HG02938 (cell line): Measurements from ENCODE around the gene INS.

Source experiments
- ATAC-seq: cut with Tn5 transposase; IDR thresholded peaks from one replicate; pipeline ENCODE4 v1.9.1; 2021; ENCODE audit warnings: mild to moderate bottlenecking, moderate library complexity; ENCODE audit not compliant: unreplicated experiment

The INS gene

GRCh38 chr11:2160736-2161259, at the start of gene INS:
Gene INS (minus strand): TSS chr11:2161209. CDS start chr11:2160971, 238 bp downstream.
- ATAC-seq = no peak

- ATAC-seq = no peak
These were observed 49.5 kb upstream of the INS start for GRCh38 chr11:2210366-2211112.

DNA sequence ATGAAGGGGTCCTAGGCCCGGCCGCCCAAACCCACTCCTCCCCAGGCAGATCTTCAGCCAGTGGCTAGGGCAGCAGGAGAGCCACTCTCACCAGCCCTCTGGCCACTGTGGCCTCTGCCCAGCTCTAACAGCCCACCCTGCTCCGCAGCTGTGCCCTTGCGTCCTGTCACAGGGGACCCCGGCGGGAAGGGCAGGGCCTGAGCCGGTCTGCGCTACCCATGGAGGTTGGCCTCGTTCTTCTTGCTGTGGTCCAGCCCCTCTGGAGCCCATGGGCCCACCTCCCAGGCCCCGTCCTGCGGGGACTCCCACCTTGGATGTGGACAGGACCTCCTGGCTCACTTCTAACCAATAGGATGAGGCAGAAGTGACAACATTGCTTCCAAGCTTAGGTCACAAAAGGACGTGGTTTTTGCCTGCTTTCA, 48.9 kb upstream of the INS start:
- ATAC-seq = no peak

DNA sequence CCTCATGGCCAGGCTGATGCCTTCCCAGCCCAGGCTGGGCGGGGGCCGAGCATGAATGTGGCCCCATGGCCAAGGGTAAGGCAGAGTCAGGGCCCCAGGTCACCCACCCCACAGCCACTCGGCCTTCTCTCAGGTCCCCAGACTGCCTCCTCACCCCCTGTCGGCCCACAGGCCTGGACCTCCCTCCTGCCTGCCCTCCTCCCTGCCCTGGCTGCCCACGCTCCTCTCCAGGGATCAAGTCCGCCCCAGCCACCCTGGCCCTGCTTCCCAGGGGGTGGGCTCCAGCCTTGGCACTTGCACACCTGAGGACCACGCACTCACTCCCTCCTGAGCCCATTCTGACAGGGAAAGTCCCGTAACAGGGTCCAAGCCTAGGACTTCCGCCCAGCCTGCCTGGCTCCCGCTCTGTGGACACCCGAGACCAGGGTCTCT, 48.4 kb upstream of the INS start:
- ATAC-seq = no peak

DNA sequence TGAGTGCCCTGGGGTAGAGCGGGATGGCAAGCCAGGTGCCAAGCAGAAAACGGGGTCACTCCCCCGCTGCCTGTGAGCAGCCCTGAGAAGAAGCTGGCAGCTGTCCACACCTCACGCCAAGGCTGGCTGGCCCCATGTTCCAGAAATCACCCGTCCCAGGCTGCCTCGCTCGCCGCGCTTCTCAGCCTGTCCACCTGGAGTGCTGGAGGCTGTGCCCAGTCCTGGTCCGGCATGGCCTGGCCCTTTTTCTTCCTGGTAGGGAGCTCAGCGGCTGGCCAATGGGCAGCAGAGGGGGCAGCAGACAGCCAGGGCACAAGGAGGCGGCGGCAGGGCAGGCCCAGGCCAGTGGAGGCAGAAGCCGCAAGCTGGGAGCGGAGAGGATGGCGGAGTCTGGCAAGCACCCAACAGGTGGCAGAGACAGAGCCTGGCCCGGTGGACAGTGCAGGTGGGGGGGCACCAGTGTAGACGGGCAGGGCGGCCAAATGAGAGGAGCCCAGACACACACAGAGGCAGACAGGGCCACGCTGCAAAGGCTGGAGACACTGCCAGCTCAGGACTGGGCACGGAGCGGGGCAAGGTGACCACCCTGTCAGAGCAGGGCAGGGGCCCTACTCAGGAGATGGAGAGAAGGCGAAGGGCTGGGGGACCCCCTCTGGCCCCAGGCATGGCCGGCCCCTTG, 47.8 kb upstream of the INS start:
- ATAC-seq = no peak

DNA sequence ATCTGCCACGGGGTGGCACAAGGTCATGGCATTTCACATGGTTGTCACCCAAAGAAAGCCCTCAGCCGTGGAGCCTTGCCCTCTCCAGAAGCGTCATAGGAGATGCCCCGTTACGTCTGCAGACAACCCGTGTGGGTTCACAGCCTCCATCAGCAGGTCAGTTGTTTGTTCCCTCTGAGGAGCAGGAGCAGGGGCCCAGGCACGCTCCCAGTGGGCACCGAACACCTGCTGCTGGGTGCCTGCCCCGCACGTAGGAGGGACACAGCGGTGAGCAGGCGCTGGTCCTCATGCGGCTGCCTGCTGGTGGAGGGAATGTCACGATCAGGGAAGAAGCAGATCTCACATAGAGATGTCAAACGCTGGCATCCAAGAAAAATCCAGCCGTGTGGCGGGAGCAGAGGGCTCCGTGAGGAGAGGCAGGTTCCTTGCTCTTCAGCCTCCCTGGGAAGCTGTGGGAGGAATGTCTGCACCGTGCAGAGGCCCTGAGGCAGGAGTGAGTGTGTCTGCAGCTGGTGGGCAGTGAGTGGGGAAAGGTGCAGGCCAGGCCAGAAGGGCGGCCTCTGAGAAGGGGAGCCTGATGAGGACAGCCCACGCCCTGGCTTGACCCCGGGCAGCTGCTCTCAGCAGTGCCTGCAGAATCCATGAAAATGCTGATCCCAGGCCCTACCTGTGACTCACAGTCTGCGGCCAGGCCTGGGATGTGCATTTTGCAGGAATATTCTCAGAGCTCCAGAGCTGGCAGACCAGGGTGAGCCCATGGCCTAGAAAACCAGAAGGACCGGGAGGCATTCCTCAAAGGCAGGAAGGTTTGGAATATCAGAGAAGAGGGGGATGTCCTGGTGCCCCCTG, 47.0 kb upstream of the INS start:
- ATAC-seq = no peak

DNA sequence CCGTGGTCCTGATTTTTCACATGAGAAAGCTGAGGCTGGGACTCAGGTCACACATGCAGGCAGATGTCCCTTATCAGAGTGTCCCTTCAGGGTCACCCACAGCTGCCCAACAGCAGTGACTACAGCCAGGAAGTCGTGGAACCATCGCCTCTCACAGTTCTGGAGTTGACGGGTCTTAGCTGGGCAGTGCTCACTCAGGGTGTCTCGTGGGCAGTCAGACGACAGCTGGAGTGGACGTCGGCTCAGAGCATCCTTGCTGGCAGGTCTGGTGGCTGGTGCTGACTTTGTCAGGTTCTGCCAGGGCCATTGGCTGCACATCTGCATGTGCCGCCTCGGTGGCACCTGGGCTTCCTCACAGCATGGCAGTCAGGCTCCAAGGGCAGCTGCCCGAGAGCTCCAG, 46.2 kb upstream of the INS start:
- no peak for ATAC-seq

DNA sequence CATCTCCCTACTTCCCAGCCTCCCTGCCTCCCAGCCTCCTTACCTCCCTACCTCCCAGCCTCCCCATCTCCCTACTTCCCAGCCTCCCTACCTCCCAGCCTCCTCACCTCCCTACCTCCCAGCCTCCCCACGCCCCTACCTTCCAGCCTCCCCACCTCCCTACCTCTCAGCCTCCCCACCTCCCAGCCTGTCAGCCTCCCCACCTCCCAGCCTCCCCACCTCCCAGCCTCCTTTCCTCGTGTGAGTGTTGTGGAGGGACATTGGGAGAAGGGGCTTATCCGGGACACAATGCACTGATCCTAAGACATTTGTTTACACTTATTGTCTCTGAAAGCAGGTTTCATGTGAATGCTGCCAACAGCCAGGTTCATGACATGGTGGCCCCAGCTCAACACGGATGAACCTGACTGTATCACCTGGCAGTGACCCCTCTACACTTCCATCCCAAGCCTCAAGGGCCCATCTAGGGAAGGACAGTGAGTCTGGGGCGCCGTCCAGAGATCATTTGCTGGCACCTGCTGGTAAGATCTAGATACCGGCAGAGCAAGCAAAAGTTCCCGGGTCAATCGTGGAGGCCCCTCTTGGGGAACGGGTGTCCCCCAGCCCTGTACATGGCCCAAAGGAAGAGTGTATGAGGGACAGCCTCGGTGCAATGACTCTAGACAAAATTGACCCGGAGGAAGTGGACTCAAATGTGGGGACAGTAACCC, 45.1 kb upstream of the INS start:
- no peak for ATAC-seq

DNA sequence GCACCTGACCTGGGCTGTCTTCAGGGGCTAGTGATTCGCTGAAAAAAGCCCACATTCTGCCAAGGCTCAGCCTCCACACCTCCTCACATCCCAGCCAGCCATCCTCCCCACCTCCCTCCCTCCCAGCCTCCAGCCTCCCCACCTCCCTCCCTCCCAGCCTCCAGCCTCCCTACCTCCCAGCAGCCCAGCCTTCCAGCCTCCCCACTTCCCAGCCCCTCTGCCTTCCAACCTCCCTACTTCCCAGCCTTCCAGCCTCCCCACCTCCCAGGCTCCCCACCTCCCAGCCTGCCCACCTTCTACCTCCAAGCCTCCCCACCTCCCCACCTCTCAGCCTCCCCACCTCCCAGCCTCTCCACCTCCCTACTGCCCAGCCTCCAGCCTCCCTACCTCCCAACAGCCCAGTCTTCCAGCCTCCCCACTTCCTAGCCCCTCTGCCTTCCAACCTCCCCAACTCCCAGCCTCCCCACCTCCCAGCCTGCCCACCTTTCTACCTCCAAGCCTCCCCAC, 44.3 kb upstream of the INS start:
- ATAC-seq = no peak

DNA sequence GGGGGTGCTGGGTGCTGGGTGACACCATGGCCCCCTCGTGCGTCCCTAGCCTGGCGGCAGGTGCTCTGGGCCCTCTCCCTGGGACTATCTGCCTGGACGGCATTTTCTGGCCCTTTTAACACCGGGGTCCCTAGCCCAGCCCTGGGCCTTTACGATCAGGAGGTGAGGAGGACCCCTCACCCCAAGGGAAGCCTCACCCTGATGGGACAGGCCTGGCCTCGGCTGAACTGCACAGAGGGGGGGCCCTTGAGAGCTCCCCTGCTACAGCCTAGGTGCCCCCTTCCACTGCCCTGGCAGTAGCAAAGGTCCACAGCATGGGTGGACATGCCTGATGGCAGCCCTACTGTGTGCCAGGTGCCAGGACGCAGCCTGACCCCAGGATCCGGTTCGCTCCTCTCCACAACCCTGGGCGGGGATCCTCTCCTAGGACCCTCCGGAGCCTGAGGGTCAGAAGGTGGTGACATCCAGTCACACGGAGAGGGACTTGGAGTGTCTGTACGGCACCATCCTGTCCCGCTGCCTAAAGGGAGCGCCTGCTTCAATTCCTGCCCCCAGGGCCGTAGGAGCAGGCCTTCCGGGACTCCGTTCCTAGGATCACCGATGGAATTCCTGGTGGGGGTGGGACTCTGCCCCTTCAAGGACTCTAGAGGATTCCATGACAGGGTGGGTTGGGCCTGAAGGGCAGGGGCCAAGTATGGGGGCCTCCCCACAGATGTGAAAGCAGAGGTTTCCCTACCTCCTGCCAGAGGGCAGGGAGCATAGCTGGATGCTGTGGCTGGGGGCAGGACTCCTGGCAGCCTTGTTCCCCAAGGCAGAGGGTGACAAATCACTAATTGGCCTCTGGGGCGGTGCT, 43.6 kb upstream of the INS start:
- no peak for ATAC-seq

- no peak for ATAC-seq
These were observed 42.6 kb upstream of the INS start for GRCh38 chr11:2203440-2204259.

GRCh38 chr11:2202900-2203439, 42.0 kb upstream of the INS start:
- ATAC-seq = no peak

GRCh38 chr11:2202071-2202899, 41.3 kb upstream of the INS start:
- no peak for ATAC-seq

GRCh38 chr11:2201542-2201941, 40.5 kb upstream of the INS start:
- no peak for ATAC-seq

DNA sequence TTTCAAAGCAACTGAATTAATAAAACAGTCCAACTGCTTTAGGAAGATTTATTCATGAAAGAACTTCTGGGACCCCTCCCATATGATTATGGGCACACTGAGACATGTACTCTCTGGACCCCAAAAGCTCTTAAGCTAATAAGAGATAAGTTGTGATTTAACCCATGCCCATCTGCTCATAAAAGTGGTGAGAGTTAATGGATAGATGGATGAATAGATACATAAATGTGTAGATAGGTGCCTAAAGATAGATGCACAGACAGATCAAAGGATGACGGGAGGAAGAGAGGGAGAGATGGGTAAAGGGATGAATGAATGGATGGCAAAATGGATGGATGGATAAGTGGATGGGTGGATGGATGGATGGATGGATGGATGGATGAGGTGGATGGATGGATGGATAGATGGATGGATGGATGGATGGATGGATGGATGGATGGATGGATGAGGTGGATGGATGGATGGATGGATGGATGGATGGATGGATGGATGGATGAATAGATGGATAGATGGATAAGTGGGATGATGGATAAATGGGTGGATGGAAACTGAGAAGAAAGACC, 40.0 kb upstream of the INS start:
- no peak for ATAC-seq

GRCh38 chr11:2200536-2200935, 39.5 kb upstream of the INS start:
- ATAC-seq = no peak
